ENCODE measurements around the gene OSBPL10.

The OSBPL10 gene

DNA sequence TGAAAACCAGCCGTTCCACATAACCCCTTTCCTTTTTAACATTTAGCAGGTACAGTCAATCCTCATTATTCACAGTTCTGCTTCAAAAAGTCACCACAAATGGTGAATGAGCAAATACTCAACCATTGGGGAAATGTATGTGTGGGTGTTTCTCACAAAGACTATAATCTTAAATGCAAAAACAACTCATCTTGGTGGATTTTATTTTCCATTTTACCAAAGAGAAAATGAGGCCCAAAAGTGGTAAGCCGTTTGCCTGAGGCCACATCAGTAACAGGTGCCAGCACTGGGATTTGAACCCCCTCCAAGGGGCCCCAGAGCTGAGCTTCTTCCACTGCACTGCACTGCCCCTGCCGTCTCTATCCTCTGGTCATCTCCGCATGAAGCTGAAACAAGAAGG is 208.8 kb downstream of the OSBPL10 start:
- Histone ChIP-seq H4K8ac (ENCODE audit: low read depth, low read length) (no peak overlapping the region), H3K4ac (ENCODE audit: low read depth, low read length) (no peak overlapping the region), H2BK120ac (ENCODE audit: insufficient read depth, low read length, poor library complexity) (no peak overlapping the region), H2AK5ac (ENCODE audit: low read length) (no peak overlapping the region), H3K9ac (ENCODE audit: low read length) (no peak overlapping the region), H4K91ac (ENCODE audit: low read depth, low read length) (no peak overlapping the region), H3K14ac (ENCODE audit: low read length) (no peak overlapping the region), H3K18ac (ENCODE audit: low read length) (no peak overlapping the region), H3K79me2 (ENCODE audit: control insufficient read depth, insufficient read depth, low read length, poor library complexity) (no peaks in the 10 kb centered on the region), H3K4me1 (ENCODE audit: control insufficient read depth in 1 of 2, insufficient read depth in 2 of 2, low read length in 2 of 2) (no peaks in the 10 kb centered on the region), H3K27ac (ENCODE audit: low read depth, low read length) (no peak overlapping the region), H3K4me2 (ENCODE audit: low read length) (no peak overlapping the region), H3K79me1 (ENCODE audit: low read length) (no peaks in the 10 kb centered on the region), H2BK12ac (ENCODE audit: low read length) (no peak overlapping the region), H3K23ac (ENCODE audit: low read length) (no peak overlapping the region), H2BK5ac (ENCODE audit: low read depth, low read length, poor library complexity) (no peak overlapping the region), H3K9me3 (ENCODE audit: insufficient read depth, low read depth, low read length) (no peaks in the 10 kb centered on the region), H3K4me3 (ENCODE audit: low read depth, low read length) (no peak overlapping the region), H3K27me3 (ENCODE audit: insufficient read depth, low read length) (no peaks in the 10 kb centered on the region), H3K36me3 (ENCODE audit: control insufficient read depth in 1 of 2, insufficient read depth in 2 of 2, low read length in 2 of 2) (no peaks in the 10 kb centered on the region), H2AFZ (ENCODE audit: insufficient read depth, low read length, poor library complexity) (no peak overlapping the region), H4K12ac (ENCODE audit: low read depth, low read length) (no peak overlapping the region)
- WGBS (ENCODE audit: extremely low coverage, insufficient coverage, insufficient read length) = no CpG with 5 or more reads among the region's 4 CpGs
- no peak for DNase-seq

DNA sequence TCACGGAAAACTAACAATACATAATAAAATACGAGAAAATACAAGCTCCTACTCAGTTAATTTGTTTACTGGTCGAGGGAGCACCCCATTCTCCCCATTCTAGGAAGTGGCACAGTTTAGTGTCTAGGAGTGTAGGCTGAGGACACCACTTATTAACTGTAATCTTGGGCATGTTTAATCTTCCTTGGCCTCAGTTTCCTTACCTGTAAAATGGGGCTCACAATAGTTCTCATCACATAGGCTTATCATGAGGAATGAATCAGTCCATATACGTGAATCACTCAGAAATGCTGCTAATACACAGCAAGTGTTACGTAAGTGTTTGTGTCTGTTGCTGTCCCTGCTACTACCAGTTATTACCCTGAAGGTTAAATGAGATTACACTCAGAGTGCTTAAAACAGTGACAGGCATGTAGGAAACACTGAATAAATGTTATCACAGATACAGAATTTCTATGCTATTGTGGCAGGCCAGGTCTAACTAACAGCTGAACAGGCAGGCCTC is 210.2 kb downstream of the OSBPL10 start:
- no peak overlapping the region for H4K91ac ChIP-seq (ENCODE audit: low read depth, low read length)
- H3K4me3 ChIP-seq (ENCODE audit: low read depth, low read length) = no peak overlapping the region
- no peak overlapping the region for H2AFZ ChIP-seq (ENCODE audit: insufficient read depth, low read length, poor library complexity)
- no peaks in the 10 kb centered on the region for H3K36me3 ChIP-seq (ENCODE audit: control insufficient read depth in 1 of 2, insufficient read depth in 2 of 2, low read length in 2 of 2)
- H3K79me2 ChIP-seq (ENCODE audit: control insufficient read depth, insufficient read depth, low read length, poor library complexity) = no peaks in the 10 kb centered on the region
- no peak overlapping the region for H3K14ac ChIP-seq (ENCODE audit: low read length)
- H2BK5ac ChIP-seq (ENCODE audit: low read depth, low read length, poor library complexity) = no peak overlapping the region
- no peaks in the 10 kb centered on the region for H3K9me3 ChIP-seq (ENCODE audit: insufficient read depth, low read depth, low read length)
- no peak overlapping the region for H3K9ac ChIP-seq (ENCODE audit: low read length)
- no peak overlapping the region for H2AK5ac ChIP-seq (ENCODE audit: low read length)
- no peaks in the 10 kb centered on the region for H3K4me1 ChIP-seq (ENCODE audit: control insufficient read depth in 1 of 2, insufficient read depth in 2 of 2, low read length in 2 of 2)
- H3K23ac ChIP-seq (ENCODE audit: low read length) = no peak overlapping the region
- no peak overlapping the region for H3K18ac ChIP-seq (ENCODE audit: low read length)
- no peak overlapping the region for H4K8ac ChIP-seq (ENCODE audit: low read depth, low read length)
- no peak overlapping the region for H2BK12ac ChIP-seq (ENCODE audit: low read length)
- peak; percentile 4 to 47 for DNase-seq
- no CpG with 5 or more reads among the region's 5 CpGs for WGBS (ENCODE audit: extremely low coverage, insufficient coverage, insufficient read length)
- H3K27me3 ChIP-seq (ENCODE audit: insufficient read depth, low read length) = no peaks in the 10 kb centered on the region
- H3K4me2 ChIP-seq (ENCODE audit: low read length) = no peak overlapping the region
- H3K79me1 ChIP-seq (ENCODE audit: low read length) = no peaks in the 10 kb centered on the region
- no peak overlapping the region for H4K12ac ChIP-seq (ENCODE audit: low read depth, low read length)
- no peak overlapping the region for H3K27ac ChIP-seq (ENCODE audit: low read depth, low read length)
- no peak overlapping the region for H2BK120ac ChIP-seq (ENCODE audit: insufficient read depth, low read length, poor library complexity)
- H3K4ac ChIP-seq (ENCODE audit: low read depth, low read length) = no peak overlapping the region

DNA sequence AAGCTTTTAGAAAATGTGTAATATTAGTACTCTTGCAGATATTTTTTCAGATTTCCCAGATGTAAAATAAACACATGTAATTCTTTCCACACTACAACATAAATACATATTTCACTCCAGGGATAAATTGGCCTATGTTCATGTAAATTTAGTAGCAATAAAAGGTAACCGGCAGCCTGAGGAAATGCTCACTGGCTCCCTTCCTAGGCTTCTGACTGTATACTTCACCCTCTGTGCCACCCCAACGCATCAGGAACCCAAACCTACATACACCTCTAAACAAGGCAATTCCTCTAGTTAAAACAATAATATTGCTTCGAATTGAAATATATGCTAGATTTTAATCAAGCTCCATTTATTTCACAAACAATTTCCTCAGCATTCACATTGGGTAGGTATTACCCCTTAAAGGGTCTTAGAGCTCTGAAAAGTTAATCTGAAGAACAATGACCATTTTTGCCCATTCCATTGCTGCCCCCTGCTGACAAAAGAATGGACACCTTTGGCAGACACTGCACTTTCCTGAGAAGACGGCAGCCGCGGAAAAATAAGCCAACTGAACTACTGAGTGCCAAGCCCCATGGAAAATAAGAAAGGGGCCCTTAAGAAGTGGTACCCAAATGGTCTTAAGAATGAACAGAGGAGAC is 212.5 kb downstream of the OSBPL10 start:
- peak; percentile 15 to 60 for DNase-seq
- Histone ChIP-seq H3K23ac (ENCODE audit: low read length) (no peak overlapping the region), H3K27ac (ENCODE audit: low read depth, low read length) (no peak overlapping the region), H2BK5ac (ENCODE audit: low read depth, low read length, poor library complexity) (no peak overlapping the region), H4K12ac (ENCODE audit: low read depth, low read length) (no peak overlapping the region), H3K9ac (ENCODE audit: low read length) (no peak overlapping the region), H3K4me2 (ENCODE audit: low read length) (no peak overlapping the region), H3K4ac (ENCODE audit: low read depth, low read length) (no peak overlapping the region), H4K8ac (ENCODE audit: low read depth, low read length) (no peak overlapping the region), H2BK12ac (ENCODE audit: low read length) (no peak overlapping the region), H3K27me3 (ENCODE audit: insufficient read depth, low read length) (no peaks in the 10 kb centered on the region), H3K79me1 (ENCODE audit: low read length) (no peaks in the 10 kb centered on the region), H2AFZ (ENCODE audit: insufficient read depth, low read length, poor library complexity) (no peak overlapping the region), H3K18ac (ENCODE audit: low read length) (no peak overlapping the region), H3K9me3 (ENCODE audit: insufficient read depth, low read depth, low read length) (no peaks in the 10 kb centered on the region), H3K4me3 (ENCODE audit: low read depth, low read length) (no peak overlapping the region), H4K91ac (ENCODE audit: low read depth, low read length) (no peak overlapping the region), H2AK5ac (ENCODE audit: low read length) (no peak overlapping the region), H3K14ac (ENCODE audit: low read length) (no peak overlapping the region), H3K79me2 (ENCODE audit: control insufficient read depth, insufficient read depth, low read length, poor library complexity) (no peaks in the 10 kb centered on the region), H2BK120ac (ENCODE audit: insufficient read depth, low read length, poor library complexity) (no peak overlapping the region), H3K4me1 (ENCODE audit: control insufficient read depth in 1 of 2, insufficient read depth in 2 of 2, low read length in 2 of 2) (no peaks in the 10 kb centered on the region), H3K36me3 (ENCODE audit: control insufficient read depth in 1 of 2, insufficient read depth in 2 of 2, low read length in 2 of 2) (no peaks in the 10 kb centered on the region)
- WGBS (ENCODE audit: extremely low coverage, insufficient coverage, insufficient read length) = no CpG with 5 or more reads among the region's 6 CpGs

DNA sequence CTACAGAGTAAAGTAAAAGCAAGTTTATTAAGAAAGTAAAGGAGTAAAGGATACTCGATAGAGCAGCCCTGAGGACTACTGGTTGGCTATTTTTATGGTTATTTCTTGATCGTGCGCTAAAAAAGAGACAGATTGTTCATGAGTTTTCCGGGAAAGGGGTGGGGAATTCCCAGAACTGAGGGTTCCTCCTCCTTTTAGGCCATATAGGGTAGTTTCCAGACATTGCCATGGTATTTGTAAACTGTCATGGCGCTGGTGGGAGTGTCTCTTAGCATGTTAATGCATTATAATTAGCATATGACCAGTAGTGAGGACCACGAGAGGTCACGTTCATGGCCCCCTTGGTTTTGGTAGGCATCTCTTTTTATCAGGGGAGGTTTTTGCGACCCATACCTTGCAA is 213.1 kb downstream of the OSBPL10 start:
- WGBS (ENCODE audit: extremely low coverage, insufficient coverage, insufficient read length) = no CpG with 5 or more reads among the region's 8 CpGs
- no peaks in the 10 kb centered on the region for H3K36me3 ChIP-seq (ENCODE audit: control insufficient read depth in 1 of 2, insufficient read depth in 2 of 2, low read length in 2 of 2)

More for the DNA sequence above, 213.1 kb downstream of the OSBPL10 start:
- H2AK5ac ChIP-seq (ENCODE audit: low read length) = no peak overlapping the region
- no peak overlapping the region for H3K4me3 ChIP-seq (ENCODE audit: low read depth, low read length)
- H3K4me1 ChIP-seq (ENCODE audit: control insufficient read depth in 1 of 2, insufficient read depth in 2 of 2, low read length in 2 of 2) = no peaks in the 10 kb centered on the region
- H3K79me1 ChIP-seq (ENCODE audit: low read length) = no peaks in the 10 kb centered on the region
- H2BK5ac ChIP-seq (ENCODE audit: low read depth, low read length, poor library complexity) = no peak overlapping the region
- no peaks in the 10 kb centered on the region for H3K27me3 ChIP-seq (ENCODE audit: insufficient read depth, low read length)
- H2BK12ac ChIP-seq (ENCODE audit: low read length) = no peak overlapping the region
- H2BK120ac ChIP-seq (ENCODE audit: insufficient read depth, low read length, poor library complexity) = no peak overlapping the region
- H3K9me3 ChIP-seq (ENCODE audit: insufficient read depth, low read depth, low read length) = no peaks in the 10 kb centered on the region
- no peak overlapping the region for H3K4me2 ChIP-seq (ENCODE audit: low read length)
- H4K8ac ChIP-seq (ENCODE audit: low read depth, low read length) = no peak overlapping the region
- H2AFZ ChIP-seq (ENCODE audit: insufficient read depth, low read length, poor library complexity) = no peak overlapping the region
- H4K12ac ChIP-seq (ENCODE audit: low read depth, low read length) = no peak overlapping the region
- H3K23ac ChIP-seq (ENCODE audit: low read length) = no peak overlapping the region
- H4K91ac ChIP-seq (ENCODE audit: low read depth, low read length) = no peak overlapping the region
- H3K14ac ChIP-seq (ENCODE audit: low read length) = no peak overlapping the region
- no peaks in the 10 kb centered on the region for H3K79me2 ChIP-seq (ENCODE audit: control insufficient read depth, insufficient read depth, low read length, poor library complexity)
- no peak overlapping the region for H3K9ac ChIP-seq (ENCODE audit: low read length)
- H3K18ac ChIP-seq (ENCODE audit: low read length) = no peak overlapping the region
- no peak overlapping the region for H3K27ac ChIP-seq (ENCODE audit: low read depth, low read length)
- no peak for DNase-seq
- no peak overlapping the region for H3K4ac ChIP-seq (ENCODE audit: low read depth, low read length)
